ENCODE data around the gene NCKAP5. TPM values are rescaled to one million over a fixed set of nuclear protein-coding genes. Genes with fewer than 3 reads are reported as not detected.

Gene NCKAP5
- total and polyA plus RNA-seq, 2 of the 13 experiments (the other 11 are each of a cell fraction or from before 2014, with no cell fraction given) = 0.01 TPM; not detected in 1

DNA sequence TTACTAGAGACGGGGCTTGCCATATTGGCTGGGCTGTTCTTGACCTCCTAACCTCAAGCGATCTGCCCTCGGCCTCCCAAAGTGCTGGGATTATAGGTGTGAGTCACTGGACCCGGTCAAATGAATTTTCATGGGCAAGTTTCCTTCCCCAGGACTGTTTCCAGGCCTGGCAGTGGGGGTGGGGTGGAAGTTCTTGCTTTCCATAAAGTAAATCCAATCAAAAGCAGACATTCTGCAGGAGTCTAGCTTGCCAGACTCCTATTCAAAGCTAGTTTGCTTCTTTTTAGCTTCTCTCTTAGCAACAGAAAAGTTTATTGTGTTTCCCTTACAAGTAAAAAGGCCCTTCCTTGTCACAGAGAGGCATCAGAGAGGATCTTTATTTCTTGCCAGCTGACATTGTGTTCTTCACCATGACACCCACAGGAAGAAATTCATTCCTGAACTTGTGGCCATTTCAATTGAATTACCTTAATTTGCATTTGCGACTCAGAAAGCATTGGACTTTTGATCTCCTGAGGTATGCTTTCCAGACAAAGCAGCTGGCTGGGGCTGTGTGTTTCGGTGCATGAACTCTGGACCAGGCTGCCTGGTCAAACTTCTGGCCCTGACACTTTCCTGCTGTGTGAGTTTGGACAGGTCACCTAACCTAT lies 936.1 kb downstream of the NCKAP5 start (continued):
- TF ChIP-seq, protein P1, sequence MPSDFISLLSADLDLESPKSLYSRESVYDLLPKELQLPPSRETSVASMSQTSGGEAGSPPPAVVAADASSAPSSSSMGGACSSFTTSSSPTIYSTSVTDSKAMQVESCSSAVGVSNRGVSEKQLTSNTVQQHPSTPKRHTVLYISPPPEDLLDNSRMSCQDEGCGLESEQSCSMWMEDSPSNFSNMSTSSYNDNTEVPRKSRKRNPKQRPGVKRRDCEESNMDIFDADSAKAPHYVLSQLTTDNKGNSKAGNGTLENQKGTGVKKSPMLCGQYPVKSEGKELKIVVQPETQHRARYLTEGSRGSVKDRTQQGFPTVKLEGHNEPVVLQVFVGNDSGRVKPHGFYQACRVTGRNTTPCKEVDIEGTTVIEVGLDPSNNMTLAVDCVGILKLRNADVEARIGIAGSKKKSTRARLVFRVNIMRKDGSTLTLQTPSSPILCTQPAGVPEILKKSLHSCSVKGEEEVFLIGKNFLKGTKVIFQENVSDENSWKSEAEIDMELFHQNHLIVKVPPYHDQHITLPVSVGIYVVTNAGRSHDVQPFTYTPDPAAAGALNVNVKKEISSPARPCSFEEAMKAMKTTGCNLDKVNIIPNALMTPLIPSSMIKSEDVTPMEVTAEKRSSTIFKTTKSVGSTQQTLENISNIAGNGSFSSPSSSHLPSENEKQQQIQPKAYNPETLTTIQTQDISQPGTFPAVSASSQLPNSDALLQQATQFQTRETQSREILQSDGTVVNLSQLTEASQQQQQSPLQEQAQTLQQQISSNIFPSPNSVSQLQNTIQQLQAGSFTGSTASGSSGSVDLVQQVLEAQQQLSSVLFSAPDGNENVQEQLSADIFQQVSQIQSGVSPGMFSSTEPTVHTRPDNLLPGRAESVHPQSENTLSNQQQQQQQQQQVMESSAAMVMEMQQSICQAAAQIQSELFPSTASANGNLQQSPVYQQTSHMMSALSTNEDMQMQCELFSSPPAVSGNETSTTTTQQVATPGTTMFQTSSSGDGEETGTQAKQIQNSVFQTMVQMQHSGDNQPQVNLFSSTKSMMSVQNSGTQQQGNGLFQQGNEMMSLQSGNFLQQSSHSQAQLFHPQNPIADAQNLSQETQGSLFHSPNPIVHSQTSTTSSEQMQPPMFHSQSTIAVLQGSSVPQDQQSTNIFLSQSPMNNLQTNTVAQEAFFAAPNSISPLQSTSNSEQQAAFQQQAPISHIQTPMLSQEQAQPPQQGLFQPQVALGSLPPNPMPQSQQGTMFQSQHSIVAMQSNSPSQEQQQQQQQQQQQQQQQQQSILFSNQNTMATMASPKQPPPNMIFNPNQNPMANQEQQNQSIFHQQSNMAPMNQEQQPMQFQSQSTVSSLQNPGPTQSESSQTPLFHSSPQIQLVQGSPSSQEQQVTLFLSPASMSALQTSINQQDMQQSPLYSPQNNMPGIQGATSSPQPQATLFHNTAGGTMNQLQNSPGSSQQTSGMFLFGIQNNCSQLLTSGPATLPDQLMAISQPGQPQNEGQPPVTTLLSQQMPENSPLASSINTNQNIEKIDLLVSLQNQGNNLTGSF (CRISPR knock-in tag; IDR thresholded peaks at IDR 0.05) = no peak
- no peak for TF ChIP-seq RBM39 (IDR thresholded peaks at IDR 0.05; ENCODE audit: low read depth, low read length, poor library complexity, severe bottlenecking)
- no peak for TF ChIP-seq SIN3B (IDR thresholded peaks at IDR 0.05; ENCODE audit: low read length)
- no peak for TF ChIP-seq ZNF3 (CRISPR knock-in tag; IDR thresholded peaks at IDR 0.05)
- TF ChIP-seq, protein P2, sequence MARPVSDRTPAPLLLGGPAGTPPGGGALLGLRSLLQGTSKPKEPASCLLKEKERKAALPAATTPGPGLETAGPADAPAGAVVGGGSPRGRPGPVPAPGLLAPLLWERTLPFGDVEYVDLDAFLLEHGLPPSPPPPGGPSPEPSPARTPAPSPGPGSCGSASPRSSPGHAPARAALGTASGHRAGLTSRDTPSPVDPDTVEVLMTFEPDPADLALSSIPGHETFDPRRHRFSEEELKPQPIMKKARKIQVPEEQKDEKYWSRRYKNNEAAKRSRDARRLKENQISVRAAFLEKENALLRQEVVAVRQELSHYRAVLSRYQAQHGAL (CRISPR knock-in tag; IDR thresholded peaks at IDR 0.05; ENCODE audit: not compliant biosample characterization) = no peak
- no peak for TF ChIP-seq EEA1 (CRISPR knock-in tag; IDR thresholded peaks at IDR 0.05; ENCODE audit: borderline replicate concordance)
- no peak for TF ChIP-seq PRMT3 (CRISPR knock-in tag; IDR thresholded peaks at IDR 0.05; ENCODE audit: borderline replicate concordance, low read depth)
- no peak for TF ChIP-seq SYNCRIP (IDR thresholded peaks at IDR 0.05; ENCODE audit: insufficient read depth, low read depth, low read length)
- peak; percentile 75 for TF ChIP-seq BCL6 (CRISPR knock-in tag; IDR thresholded peaks at IDR 0.05)
- TF ChIP-seq, protein P3, sequence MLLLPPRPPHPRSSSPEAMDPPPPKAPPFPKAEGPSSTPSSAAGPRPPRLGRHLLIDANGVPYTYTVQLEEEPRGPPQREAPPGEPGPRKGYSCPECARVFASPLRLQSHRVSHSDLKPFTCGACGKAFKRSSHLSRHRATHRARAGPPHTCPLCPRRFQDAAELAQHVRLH (CRISPR knock-in tag; IDR thresholded peaks at IDR 0.05; ENCODE audit: borderline replicate concordance, low read depth) = no peak
- TF ChIP-seq NFE2L1 (CRISPR knock-in tag; IDR thresholded peaks at IDR 0.05; ENCODE audit: borderline replicate concordance) = no peak
- TF ChIP-seq, protein P4, sequence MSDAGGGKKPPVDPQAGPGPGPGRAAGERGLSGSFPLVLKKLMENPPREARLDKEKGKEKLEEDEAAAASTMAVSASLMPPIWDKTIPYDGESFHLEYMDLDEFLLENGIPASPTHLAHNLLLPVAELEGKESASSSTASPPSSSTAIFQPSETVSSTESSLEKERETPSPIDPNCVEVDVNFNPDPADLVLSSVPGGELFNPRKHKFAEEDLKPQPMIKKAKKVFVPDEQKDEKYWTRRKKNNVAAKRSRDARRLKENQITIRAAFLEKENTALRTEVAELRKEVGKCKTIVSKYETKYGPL (CRISPR knock-in tag; IDR thresholded peaks at IDR 0.05) = no peak
- no peak for TF ChIP-seq ZNF652 (CRISPR knock-in tag; IDR thresholded peaks at IDR 0.05; ENCODE audit: borderline replicate concordance, low read depth)
- peak; percentile 50; the same call in 1 of the 2 replicates for TF ChIP-seq ZMYM4 (CRISPR knock-in tag; IDR thresholded peaks at IDR 0.05)
- TF ChIP-seq, protein P5, sequence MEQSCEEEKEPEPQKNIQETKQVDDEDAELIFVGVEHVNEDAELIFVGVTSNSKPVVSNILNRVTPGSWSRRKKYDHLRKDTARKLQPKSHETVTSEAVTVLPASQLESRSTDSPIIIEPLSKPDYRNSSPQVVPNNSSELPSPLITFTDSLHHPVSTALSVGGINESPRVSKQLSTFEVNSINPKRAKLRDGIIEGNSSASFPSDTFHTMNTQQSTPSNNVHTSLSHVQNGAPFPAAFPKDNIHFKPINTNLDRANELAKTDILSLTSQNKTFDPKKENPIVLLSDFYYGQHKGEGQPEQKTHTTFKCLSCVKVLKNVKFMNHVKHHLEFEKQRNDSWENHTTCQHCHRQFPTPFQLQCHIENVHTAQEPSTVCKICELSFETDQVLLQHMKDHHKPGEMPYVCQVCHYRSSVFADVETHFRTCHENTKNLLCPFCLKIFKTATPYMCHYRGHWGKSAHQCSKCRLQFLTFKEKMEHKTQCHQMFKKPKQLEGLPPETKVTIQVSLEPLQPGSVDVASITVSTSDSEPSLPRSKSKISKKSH (CRISPR knock-in tag; IDR thresholded peaks at IDR 0.05; ENCODE audit: borderline replicate concordance) = no peak
- no peak for TF ChIP-seq ZIK1 (CRISPR knock-in tag; IDR thresholded peaks at IDR 0.05; ENCODE audit: borderline replicate concordance, low read depth)
- TF ChIP-seq ZNF570 (CRISPR knock-in tag; IDR thresholded peaks at IDR 0.05; ENCODE audit: borderline replicate concordance) = no peak
- TF ChIP-seq NFE2L2 (IDR thresholded peaks at IDR 0.05; ENCODE audit: low read length) = no peak
- 0 out of 2 replicates have a peak, but pooled peaks have one; percentile 48 for TF ChIP-seq TBX2 (CRISPR knock-in tag; IDR thresholded peaks at IDR 0.05; ENCODE audit: borderline replicate concordance)

All from HepG2 (cell line).